HG03575 (cell line): ENCODE measurements around the gene CTSO.

Experiments
- ATAC-seq: cut with Tn5 transposase; IDR thresholded peaks from one replicate; pipeline ENCODE4 v1.9.1; 2021; ENCODE audit not compliant: unreplicated experiment, insufficient number of reproducible peaks, low FRiP score; ENCODE audit errors: extremely low read depth

CTSO gene, protein sequence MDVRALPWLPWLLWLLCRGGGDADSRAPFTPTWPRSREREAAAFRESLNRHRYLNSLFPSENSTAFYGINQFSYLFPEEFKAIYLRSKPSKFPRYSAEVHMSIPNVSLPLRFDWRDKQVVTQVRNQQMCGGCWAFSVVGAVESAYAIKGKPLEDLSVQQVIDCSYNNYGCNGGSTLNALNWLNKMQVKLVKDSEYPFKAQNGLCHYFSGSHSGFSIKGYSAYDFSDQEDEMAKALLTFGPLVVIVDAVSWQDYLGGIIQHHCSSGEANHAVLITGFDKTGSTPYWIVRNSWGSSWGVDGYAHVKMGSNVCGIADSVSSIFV

DNA sequence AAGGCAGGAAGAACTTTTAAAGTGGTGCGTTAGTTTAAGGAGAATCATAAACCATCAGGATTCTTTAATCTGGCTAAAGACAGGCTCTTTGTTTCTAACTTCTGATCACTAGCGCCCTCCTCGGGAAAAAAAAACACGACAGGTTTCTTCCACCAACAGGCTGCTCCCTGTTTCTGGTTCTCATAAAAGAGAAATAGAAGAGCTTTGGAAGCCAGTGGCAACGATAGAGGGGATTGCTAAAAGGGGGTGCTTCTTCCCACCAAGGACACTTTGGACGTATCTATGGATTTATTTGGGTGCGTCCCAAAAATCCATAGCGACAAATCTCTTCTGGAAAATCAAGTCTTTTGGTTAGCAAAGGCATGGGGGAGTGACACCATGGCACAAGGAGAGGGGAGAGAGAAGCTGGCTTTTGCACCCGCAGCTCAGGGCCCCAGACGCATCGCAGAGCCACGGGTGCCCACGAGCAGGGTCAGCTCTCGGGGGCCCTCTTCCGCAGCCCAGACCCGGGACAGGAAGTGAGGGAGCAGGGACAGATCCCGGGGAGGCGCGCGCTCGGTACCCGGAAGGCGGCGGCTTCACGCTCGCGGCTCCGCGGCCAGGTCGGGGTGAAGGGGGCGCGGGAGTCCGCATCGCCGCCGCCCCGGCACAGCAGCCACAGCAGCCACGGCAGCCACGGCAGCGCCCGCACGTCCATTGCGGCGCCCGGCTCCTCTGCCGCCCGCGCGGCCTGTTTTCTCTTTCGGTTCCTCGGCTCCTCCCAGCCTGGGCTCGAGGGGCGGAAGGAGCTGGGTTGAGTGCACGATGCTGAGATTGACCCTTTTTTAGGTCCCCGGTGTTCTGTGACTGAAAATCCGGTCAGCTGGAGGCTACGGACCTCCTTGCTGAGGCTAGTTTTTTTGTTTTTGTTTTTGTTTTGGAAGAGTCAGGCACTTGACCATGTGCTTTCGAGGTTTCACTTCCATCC lies at the start of gene CTSO:
Gene CTSO, minus strand, starts transcription at position 716 of the 967 bp plus-strand sequence. Its CDS starts 19 bp downstream, at position 697.
- ATAC-seq = peak; percentile 88

DNA sequence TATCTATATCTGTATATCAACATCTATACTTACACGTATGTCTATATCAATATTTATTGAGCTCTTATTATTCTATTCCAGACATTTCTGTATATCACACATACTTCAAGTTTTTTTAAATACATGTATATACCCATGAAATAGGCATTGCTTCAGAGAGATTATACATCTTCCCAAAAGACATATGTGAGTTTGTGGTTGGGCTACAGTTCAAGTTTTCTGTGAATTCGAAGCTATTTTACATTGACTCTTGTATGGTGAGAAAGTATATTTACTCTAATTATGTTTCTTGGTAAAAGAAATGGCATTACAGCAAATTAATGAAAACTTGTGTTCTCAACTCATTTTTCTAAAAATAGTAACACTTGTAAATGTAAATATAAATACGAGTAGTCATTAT lies 46.8 kb upstream of the CTSO start:
- ATAC-seq = no peak

DNA sequence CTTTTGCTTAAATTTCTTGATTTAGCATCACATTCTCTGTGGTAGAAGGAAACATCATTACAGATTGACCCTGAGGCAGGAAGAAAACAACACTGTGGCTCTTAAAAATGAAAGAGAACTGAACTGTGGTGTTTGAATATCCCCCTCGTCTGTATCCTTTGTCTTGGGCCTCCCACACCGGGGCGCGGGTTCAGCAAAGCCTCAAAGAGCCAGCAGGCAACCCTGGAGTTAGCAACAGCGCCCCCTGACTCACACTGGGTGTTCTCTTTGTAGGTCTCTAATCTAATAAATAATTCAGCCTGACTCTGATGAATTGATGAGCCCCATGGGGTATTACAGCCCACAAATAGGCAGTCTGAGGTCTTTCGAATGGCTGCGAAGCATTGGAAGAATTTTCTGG lies 46.1 kb upstream of the CTSO start:
- ATAC-seq = no peak

DNA sequence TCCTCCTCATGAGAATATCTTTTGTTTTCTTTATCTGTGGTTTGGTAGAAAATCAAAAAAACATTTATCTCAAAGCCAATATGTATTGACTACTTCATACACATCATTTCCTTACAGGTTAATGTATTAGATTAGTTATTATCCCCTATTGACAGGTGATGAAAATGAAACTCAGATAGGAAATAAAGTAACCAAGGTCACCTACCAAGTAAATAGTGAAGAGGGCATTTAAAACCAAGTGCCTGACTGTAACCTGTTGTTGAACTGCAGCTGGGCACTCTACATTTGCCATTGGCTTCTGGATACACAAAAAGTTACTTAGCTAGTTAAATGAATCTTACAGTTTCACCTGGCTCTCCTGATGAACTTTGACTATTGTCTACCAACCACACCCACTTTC lies 41.4 kb upstream of the CTSO start:
- no peak for ATAC-seq

DNA sequence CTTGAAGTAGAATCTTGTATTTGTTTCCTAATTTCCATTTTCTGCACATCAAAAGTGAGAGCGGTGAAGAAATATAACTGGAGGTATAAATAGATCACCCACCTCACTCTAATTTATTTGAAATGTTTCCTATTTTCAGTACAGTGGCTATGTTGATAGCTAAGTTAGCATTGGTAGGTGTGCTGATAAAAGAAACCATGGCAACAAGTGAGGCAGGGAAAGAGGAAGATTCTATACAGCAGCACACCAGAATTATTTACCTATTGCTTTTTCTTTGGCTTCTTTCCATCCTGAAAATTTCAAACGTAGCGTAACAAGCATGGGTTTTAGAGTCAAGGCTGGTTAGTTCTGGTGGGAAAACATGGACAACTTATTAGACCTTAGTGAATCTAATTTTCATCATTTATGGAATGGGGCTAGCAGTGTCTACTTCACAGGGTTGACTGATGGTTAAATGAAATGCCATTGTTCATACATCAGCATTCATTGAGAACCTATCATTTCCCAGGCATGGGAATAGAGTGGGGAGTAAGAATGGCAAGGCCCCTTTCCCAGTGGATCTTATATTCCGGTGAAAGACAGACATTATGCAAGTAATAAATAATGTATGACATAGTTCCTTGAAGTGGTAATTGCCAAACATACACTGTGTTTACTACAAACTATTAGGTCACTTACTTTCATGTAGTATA lies 30.6 kb upstream of the CTSO start:
- no peak for ATAC-seq

DNA sequence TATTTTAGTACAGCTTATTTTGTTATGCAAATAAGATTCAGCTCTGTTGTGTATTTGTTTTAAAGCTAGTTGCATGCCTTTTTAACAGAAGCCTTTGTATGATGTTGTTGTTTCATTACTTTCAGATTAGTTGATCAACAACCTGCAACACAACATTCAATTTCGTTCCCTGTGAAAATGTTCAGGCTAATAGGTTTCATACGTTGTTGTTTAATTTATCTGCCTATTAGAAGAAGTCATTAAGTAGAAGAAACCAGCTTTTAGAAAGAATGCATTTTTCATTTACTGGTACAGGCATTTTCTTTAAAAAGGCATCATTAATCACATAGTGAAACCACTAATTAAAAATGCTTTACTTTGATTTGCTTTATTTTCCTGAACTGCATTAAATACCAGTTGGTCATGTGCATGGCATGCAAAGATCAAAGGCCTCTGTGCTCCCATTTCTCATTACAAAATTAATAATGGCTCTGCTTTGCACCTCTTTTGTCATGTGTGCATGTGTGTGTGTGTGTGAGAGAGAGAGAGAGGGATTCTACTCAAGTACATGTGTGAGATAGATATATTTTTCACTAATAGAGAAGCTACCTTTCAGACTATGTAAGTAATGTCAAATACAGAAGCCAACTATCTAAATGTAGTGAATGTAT lies 29.2 kb upstream of the CTSO start:
- no peak for ATAC-seq

DNA sequence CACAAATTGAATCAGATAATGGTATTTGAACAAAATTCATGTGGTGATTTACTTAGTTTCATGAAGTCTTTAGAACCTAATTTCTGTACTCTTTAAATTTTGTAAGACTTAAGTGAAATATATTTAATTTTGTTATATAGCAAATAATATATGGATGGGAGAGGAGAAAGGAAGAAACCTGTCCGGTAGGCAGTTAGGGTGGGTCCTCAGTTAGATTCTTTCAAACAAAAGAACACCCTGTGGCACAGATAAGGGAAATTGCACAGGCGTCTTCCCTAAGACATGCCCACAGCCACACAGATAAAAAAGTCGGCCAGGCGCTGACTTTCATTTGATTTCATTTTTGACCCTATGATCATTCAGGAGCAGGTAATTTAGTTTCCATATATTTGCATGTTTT lies 25.1 kb upstream of the CTSO start:
- ATAC-seq = no peak

DNA sequence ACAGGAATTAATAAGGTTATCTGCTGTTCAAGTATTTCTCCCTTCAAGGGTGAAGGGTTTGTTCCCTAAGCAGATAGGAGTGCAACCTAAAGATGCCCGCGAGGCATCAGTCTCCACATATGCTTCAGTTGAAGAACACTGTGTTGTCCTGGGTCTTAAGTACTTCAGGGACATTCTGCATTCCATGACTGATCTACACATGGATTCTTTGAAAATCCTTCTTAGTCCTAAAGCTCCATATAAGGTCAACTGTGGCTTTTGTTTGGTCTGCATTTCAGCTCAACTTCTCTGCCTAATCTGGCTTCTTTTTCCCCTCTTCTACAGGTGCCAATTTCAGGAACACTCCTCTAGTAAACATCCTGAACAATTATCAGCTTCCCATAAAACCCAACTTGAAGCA lies 21.8 kb upstream of the CTSO start:
- no peak for ATAC-seq

DNA sequence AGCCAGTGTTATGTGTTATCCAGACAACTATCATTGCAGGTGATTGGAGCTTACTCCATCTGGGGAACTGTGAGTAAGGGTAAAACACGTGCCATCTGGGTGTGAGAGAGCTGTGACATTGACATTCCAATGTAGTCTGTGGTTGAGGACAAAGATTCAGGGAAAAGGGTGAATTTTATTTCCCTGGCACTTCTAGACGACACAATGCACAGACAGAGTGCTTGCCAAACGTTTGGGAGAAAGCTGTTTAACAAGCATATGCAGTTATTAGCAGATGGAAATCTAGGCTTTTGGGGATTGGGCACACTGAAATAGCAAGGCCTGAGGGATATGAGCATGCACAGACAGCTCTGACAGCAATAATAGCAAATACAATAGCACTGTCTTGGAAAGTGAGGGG lies 21.3 kb upstream of the CTSO start:
- no peak for ATAC-seq

DNA sequence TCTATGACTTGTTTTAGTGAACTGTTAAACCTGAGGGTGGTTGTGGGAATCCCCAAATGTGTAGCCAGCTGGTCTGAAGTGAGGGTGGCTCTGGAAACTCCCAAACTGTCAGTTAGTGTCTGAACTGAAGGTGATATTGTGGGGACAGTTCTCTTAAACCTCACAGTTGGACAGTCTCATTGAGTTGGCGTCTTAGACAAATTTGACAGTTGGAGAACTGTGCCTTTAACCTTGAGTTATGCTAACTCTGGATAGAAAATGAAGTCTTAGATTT lies 20.7 kb upstream of the CTSO start:
- peak; percentile 94 for ATAC-seq

DNA sequence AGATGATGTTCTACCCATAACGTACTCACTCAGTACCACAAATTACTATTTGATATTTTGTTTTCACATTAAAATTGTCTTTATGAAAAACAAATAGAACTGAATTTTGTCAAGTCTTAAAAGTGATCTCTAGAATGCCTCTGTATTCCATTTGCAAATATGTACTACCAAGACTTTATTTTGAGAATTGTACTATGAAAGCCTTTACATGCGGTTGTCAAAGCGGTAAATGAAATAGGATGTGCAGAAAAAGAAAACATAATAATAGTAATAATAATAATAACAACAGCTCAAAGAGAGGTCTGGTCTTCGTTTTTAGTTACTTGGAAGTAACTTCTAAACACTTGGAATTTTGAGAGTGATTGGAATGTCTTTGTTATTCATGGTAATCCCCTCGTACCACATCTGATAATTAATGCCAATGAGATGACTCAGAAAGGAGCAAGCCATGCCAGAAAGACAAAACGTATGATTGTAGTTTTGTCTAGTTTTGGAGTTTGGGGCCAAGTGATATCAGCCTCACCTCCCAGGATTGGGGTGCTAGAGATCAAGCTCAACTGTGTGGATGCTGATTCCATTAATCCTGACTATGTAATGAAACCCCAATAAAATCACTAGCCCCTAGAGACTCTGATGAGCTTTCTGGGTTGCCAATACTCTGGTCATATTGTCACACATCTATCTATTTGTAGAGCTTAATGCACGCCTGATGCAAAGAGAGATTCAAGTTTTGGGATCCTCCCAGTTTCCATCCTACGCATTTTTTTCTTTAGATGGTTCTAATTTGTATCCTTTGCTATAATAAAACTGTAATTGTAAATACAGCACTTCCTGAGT lies 20.2 kb upstream of the CTSO start:
- peak; percentile 18 for ATAC-seq

DNA sequence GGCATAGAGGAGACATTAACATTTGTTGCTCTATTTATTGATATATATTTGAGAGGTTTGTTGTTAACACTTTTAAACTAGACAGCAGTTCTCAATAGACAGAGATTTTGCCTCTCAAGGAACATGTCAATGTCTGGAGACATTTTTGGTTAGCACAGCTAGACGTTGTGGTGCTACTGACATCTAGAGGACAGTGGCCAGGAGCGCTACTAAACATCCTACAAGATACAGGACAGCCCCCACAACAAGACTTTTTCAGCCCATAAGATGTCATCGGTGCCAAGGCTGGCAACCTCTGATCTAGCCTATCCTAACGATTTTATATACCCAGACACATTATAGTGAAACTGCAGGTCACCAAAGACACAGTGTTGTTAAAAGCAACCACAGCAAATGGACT lies 18.4 kb upstream of the CTSO start:
- no peak for ATAC-seq

DNA sequence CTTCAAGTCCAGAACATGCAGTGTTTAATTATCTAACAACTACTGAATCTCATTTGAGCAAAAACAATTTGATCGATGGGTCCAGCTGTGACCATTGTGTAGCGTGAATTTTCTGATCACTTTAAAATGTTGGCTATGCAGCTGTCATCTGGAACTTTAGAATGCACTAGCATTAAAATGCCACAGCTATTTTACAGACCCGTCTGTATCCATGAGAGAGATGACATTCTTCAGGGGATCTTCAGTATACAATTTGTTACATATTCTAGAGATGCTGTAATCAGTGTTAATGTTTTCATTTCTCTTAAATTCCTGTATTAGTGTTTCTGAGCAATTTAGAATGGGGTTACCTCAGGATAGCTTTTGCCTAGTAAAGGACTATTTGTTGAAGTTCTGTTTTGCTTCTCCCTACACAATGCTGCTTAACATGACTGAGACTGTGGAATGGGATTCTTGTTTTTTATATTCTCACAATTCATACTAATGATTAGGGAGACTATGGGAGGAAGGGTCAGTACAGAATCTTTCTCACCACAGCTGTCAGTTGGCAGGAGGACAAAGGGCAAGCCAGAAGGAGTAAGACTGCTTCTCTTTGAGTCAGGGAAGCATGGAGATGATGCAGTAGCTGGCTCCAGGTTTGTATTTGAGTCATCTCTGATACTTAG lies 13.2 kb upstream of the CTSO start:
- no peak for ATAC-seq

DNA sequence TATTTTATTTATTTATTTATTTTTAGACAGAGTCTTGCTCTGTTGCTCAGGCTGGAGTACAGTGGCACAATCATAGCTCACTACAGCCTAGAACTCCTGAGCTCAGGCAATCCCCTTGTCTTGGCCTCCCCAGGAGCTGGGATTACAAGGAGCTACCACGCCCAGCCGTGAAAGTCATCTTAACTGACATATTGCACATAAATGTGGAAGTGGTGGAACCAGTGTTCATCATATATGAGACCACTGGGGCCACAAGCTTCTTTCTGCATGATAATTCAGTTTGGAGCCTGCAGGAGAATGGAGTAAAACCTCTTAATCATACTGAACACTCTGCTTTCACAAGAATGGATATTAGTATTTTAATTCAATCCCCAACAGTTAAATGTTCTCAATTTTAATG lies 12.5 kb upstream of the CTSO start:
- ATAC-seq = no peak

DNA sequence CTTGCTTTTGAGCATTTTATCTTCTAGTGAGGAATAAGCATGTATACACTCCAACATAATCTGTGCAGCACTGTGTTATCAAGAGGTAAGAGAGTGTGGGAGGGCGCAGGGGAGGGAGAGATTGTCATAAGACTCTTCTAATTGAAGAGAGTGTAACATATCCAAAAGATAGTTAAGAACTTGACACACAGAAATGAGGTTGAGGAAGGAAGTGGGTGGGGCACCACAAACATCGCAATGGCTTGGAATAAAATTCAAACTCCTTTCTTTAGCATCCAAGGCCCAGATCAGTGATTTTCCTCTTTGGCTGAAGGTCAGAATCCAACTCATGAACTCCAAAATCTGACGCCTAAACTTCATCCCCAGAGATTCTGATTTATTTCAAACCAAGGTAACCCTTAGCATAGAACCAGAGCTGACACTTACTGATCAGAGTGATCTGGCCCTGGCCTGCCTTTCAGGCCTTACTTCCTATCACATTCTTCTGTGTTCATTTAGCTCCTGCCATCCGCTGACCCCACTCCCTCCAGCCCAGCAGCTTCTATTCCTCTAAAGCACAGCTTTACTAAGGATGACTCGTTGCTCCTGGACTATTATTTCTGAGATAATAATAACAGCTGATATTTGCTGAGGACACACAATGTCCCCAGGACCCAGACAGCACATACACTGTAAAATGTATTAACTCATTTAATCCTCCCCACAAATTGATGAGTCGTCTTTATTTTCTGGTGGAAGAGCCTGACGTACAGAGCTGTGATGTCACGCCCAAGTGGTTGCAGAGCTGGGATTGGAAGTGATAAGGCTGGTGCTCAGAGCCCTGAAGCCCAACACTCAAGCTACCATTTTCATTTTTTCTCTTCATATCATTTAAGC lies 10.6 kb upstream of the CTSO start:
- no peak for ATAC-seq

DNA sequence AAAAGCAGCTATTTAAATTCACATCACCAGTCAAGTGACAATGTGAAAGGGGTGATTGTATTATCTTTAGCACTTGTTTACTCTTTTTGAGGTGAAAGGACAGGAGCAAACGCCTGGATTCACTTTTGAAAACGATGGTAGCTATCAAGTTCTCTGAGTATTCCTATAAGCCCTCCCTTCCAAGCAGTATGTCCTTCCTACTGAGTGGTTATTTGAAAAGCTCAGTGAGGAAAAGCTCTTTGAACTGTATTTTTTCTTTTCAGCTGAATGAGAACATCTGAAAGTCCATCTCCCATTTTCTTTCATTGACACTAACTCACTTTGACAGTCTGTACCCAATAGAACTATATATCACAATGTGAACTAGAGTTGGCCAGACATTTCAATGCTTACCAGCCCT lies 9.1 kb upstream of the CTSO start:
- no peak for ATAC-seq

DNA sequence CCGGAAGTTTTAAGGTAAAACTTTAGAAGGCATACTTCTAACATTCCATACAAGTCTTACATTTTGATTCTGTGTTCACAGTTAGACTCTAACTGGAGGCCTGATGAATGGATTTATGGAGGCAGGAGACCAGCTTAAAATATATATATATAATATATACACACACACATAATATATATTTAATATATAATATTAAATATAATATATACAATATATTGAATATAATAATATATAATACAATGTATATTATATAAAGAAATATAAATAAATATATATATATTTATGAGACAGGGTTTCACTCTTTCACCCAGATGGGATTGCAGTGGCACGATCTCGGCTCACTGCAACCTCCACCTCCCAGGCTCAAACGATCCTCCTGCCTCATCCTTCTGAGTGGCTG lies 7.9 kb upstream of the CTSO start:
- ATAC-seq = no peak
